PC-9 (cell line): ENCODE measurements around the gene B3GALT6. TPM values are rescaled to one million over a fixed set of nuclear protein-coding genes. Genes with fewer than 3 reads are reported as not detected.

Experiments used
- BruUV-seq: library from RNA; stranded (reverse); fragments of 400-500 nt; replicated peaks from 2 replicates; lab custom pipeline; 2021; lab: Mats Ljungman, UMichigan
- CTCF ChIA-PET: fragments of 300-600 bp; sonication (Branson Sonifier 250); formaldehyde crosslinking; loops from one replicate; lab custom pipeline; 2022; ENCODE audit warnings: antibody characterized with exemption; lab: Charles Lee
- POLR2A ChIA-PET: fragments of 300-600 bp; sonication (Branson Sonifier 250); formaldehyde crosslinking; loops from one replicate; lab custom pipeline; 2022; ENCODE audit warnings: antibody characterized with exemption; ENCODE audit not compliant: unreplicated experiment; lab: Charles Lee
- DNase-seq, 2 experiments: peaks; one replicate each; pipeline versions ENCODE4 v3.0.0 to v3.0.0-alpha.2; 2015 to 2022; ENCODE audit warnings: mixed read lengths in 1 of 2
- H2AFZ ChIP-seq: fragments of 200-600 bp; sonication (generic); 2 replicates; pipeline ENCODE4 v1.8.1; 2017; ENCODE audit warnings: antibody characterized with exemption
- H3F3A ChIP-seq: fragments of 200-600 bp; sonication (generic); 2 replicates; pipeline ENCODE4 v1.8.1; 2017; ENCODE audit warnings: antibody characterized with exemption, mild to moderate bottlenecking, low read depth; ENCODE audit not compliant: insufficient read depth
- H3K27ac ChIP-seq: fragments of 200-600 bp; sonication (generic); 2 replicates; pipeline ENCODE4 v1.6.1; 2016; ENCODE audit warnings: mixed run types
- H3K27me3 ChIP-seq: fragments of 200-600 bp; sonication (generic); 2 replicates; pipeline ENCODE4 v1.6.1; 2016; ENCODE audit warnings: low read depth, mixed run types; ENCODE audit not compliant: insufficient read depth
- H3K36me3 ChIP-seq: fragments of 200-600 bp; sonication (generic); 2 replicates; pipeline ENCODE4 v1.6.1; 2016; ENCODE audit warnings: low read depth, mixed run types
- H3K4me1 ChIP-seq: fragments of 200-600 bp; sonication (generic); replicated peaks from 2 replicates; pipeline ENCODE4 v1.6.1; 2016; ENCODE audit warnings: mixed run types; ENCODE audit not compliant: insufficient read depth
- H3K4me2 ChIP-seq: fragments of 200-600 bp; sonication (generic); 2 replicates; pipeline ENCODE4 v1.6.1; 2017; ENCODE audit warnings: mixed run types
- H3K4me3 ChIP-seq: fragments of 200-600 bp; sonication (generic); 2 replicates; pipeline ENCODE4 v1.6.1; 2016; ENCODE audit warnings: mixed run types
- H3K79me2 ChIP-seq: fragments of 200-600 bp; sonication (generic); 2 replicates; pipeline ENCODE4 v1.6.1; 2017; ENCODE audit warnings: low read depth, mixed run types
- H3K9me2 ChIP-seq: fragments of 200-600 bp; sonication (generic); 2 replicates; pipeline ENCODE4 v1.8.1; 2017; ENCODE audit warnings: mild to moderate bottlenecking; ENCODE audit not compliant: insufficient read depth
- H3K9me3 ChIP-seq: fragments of 200-600 bp; sonication (generic); 2 replicates; pipeline ENCODE4 v1.8.1; 2016; ENCODE audit warnings: low read depth; ENCODE audit not compliant: insufficient read depth
- H4K20me1 ChIP-seq: fragments of 200-600 bp; sonication (generic); 2 replicates; pipeline ENCODE4 v1.8.1; 2017; ENCODE audit not compliant: insufficient read depth
- CTCF ChIP-seq: fragments of 200-600 bp; sonication (generic); conservative IDR thresholded peaks from 2 replicates; pipeline ENCODE4 v1.6.1; 2017; ENCODE audit warnings: mixed run types, antibody characterized with exemption, mild to moderate bottlenecking, moderate library complexity
- EZH2 ChIP-seq: fragments of 200-600 bp; sonication (generic); IDR thresholded peaks from 2 replicates; pipeline ENCODE4 v1.8.0; 2017; ENCODE audit warnings: antibody characterized with exemption, low read depth
- intact Hi-C: fragments of 100-400 bp; cut with micrococcal nuclease; formaldehyde crosslinking; loops from one replicate; pipeline ENCODE4 v1.10.0; 2022; ENCODE audit not compliant: unreplicated experiment
- total RNA-seq: library from RNA; stranded (reverse); gene quantifications from 2 replicates; pipeline ENCODE4 v1.2.3, GENCODE V29; 2021

Gene B3GALT6
- total RNA-seq, 1 experiment from 2014 or later, result 16.2 TPM

- peaks cover 6% of the 10 kb centered on the region; the same call in 1 of the 2 replicates for H4K20me1 ChIP-seq
- no peak overlapping the region for H3K4me3 ChIP-seq
- intact Hi-C loops, result no loop called here
- BruUV-seq, result no TSS peak
- H2AFZ ChIP-seq, result no peak overlapping the region
- TF ChIP-seq CTCF (no peak), EZH2 (no peak)
- no peaks in the 10 kb centered on the region for H3K9me3 ChIP-seq
- H3K27me3 ChIP-seq, result no peaks in the 10 kb centered on the region
- no peaks in the 10 kb centered on the region for H3K4me1 ChIP-seq
- DNase-seq, result no peak
- POLR2A ChIA-PET, result interaction anchor here (0.9 kb wide), 1 partner anchor 105 kb away, joined by 3 read pairs; no protein-coding TSS in a partner anchor
- H3K36me3 ChIP-seq, result no peaks in the 10 kb centered on the region
- H3K27ac ChIP-seq, result no peak overlapping the region
- H3K9me2 ChIP-seq, result no peaks in the 10 kb centered on the region
- no peak overlapping the region for H3K4me2 ChIP-seq
- H3F3A ChIP-seq, result peaks cover 16% of the 10 kb centered on the region
- H3K79me2 ChIP-seq, result no peaks in the 10 kb centered on the region
- CTCF ChIA-PET, result no interaction called here
Measured at GRCh38 chr1:1254667-1254998, 22.6 kb downstream of the B3GALT6 start.

- H4K20me1 ChIP-seq, result peaks cover 6% of the 10 kb centered on the region; the same call in 1 of the 2 replicates
- no peak overlapping the region for H3K4me3 ChIP-seq
- no peaks in the 10 kb centered on the region for H3K9me3 ChIP-seq
- intact Hi-C loops, result no loop called here
- no peak overlapping the region for H3K4me2 ChIP-seq
- DNase-seq, result no peak
- H3K9me2 ChIP-seq, result no peaks in the 10 kb centered on the region
- no peaks in the 10 kb centered on the region for H3K79me2 ChIP-seq
- no peaks in the 10 kb centered on the region for H3K27me3 ChIP-seq
- no peak overlapping the region for H3K27ac ChIP-seq
- H3K36me3 ChIP-seq, result 0 out of 2 replicates have a peak, but pooled peaks cover 3% of the 10 kb centered on the region
- TSS peak; percentile 32 for BruUV-seq
- TF ChIP-seq EZH2 (no peak), CTCF (no peak)
- CTCF ChIA-PET, result no interaction called here
- no peaks in the 10 kb centered on the region for H3K4me1 ChIP-seq
- H2AFZ ChIP-seq, result no peak overlapping the region
- peaks cover 16% of the 10 kb centered on the region for H3F3A ChIP-seq
- POLR2A ChIA-PET, result interaction anchor here (0.9 kb wide), 1 partner anchor 105 kb away, joined by 3 read pairs; no protein-coding TSS in a partner anchor
Measured at GRCh38 chr1:1255078-1255477, 23.0 kb downstream of the B3GALT6 start.

GRCh38 chr1:1255611-1256010 is 23.6 kb downstream of the B3GALT6 start:
- Histone ChIP-seq H2AFZ (no peak overlapping the region), H3K4me2 (no peak overlapping the region), H3K9me2 (no peaks in the 10 kb centered on the region), H3K79me2 (no peaks in the 10 kb centered on the region), H3K9me3 (no peaks in the 10 kb centered on the region), H4K20me1 (peaks cover 10% of the 10 kb centered on the region), H3F3A (peaks cover 13% of the 10 kb centered on the region), H3K27me3 (no peaks in the 10 kb centered on the region), H3K36me3 (0 out of 2 replicates have a peak, but pooled peaks cover 3% of the 10 kb centered on the region), H3K27ac (no peak overlapping the region), H3K4me3 (no peak overlapping the region), H3K4me1 (no peaks in the 10 kb centered on the region)
- intact Hi-C loops, result no loop called here
- TF ChIP-seq CTCF, result no peak
- TF ChIP-seq EZH2, result no peak
- CTCF ChIA-PET, result no interaction called here
- DNase-seq, result no peak
- POLR2A ChIA-PET, result no interaction called here
- no TSS peak for BruUV-seq
